Neural progenitor cell (in vitro differentiated cells): ENCODE data around the gene KRTAP10-3.

Experiments used
- EZH2 ChIP-seq: fragments of 200-600 bp; sonication (generic); IDR thresholded peaks from 2 replicates; pipeline ENCODE4 v1.6.1; 2017; ENCODE audit warnings: antibody characterized with exemption, mild to moderate bottlenecking, moderate library complexity
- EZH2phosphoT487 ChIP-seq: fragments of 200-600 bp; sonication (generic); IDR thresholded peaks from 2 replicates; pipeline ENCODE4 v1.6.1; 2017; ENCODE audit warnings: antibody characterized with exemption
- TF ChIP-seq, protein P1 (sequence below): fragments of 200-600 bp; sonication (generic); IDR thresholded peaks from 2 replicates; pipeline ENCODE4 v1.5.1; 2017; ENCODE audit warnings: antibody characterized with exemption, mild to moderate bottlenecking

GRCh38 chr21:44529503-44530125, 29.0 kb downstream of the KRTAP10-3 start:
- TF ChIP-seq, protein P1, sequence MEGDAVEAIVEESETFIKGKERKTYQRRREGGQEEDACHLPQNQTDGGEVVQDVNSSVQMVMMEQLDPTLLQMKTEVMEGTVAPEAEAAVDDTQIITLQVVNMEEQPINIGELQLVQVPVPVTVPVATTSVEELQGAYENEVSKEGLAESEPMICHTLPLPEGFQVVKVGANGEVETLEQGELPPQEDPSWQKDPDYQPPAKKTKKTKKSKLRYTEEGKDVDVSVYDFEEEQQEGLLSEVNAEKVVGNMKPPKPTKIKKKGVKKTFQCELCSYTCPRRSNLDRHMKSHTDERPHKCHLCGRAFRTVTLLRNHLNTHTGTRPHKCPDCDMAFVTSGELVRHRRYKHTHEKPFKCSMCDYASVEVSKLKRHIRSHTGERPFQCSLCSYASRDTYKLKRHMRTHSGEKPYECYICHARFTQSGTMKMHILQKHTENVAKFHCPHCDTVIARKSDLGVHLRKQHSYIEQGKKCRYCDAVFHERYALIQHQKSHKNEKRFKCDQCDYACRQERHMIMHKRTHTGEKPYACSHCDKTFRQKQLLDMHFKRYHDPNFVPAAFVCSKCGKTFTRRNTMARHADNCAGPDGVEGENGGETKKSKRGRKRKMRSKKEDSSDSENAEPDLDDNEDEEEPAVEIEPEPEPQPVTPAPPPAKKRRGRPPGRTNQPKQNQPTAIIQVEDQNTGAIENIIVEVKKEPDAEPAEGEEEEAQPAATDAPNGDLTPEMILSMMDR: no peak
- TF ChIP-seq EZH2phosphoT487 (no peak), EZH2 (no peak)
